DMS153 treated with DMSO at 0.1 percent for 48 hours (cell line): ENCODE results near the gene DAB2IP.

Source experiments
- DNase-seq: peaks from one replicate; lab custom pipeline; 2025; ENCODE audit not compliant: unreplicated experiment; lab: John Stamatoyannopoulos, UW

The DAB2IP gene

GRCh38 chr9:121625590-121625989, 25.8 kb upstream of the DAB2IP start:
- DNase-seq: no peak

DNA sequence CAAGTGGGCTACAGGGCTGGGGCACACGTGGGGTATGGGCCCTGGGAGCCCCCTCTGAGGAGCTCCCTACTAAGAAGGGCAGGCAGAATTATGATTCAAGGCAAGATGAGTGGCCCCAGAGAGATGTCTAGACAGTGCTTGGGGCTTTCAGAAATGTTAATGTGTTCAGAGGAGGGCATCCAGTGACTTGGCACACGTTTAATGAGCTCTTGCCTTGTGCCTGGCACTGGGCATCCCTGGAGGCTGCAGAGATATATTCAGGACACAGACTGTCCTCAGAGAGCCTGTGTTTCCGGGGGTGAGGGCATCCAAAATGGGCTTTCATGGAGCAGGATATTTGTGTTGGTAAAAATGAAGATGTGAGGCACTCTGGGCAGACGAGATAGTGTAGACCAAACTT, 25.4 kb upstream of the DAB2IP start:
- DNase-seq: no peak

- no peak for DNase-seq
Observed at GRCh38 chr9:121627427-121627826, 24.0 kb upstream of the DAB2IP start.

- no peak for DNase-seq
Observed at GRCh38 chr9:121628401-121628800, 23.0 kb upstream of the DAB2IP start.

- no peak for DNase-seq
Observed at GRCh38 chr9:121631115-121631514, 20.3 kb upstream of the DAB2IP start.

GRCh38 chr9:121631978-121632418, 19.4 kb upstream of the DAB2IP start:
- DNase-seq: no peak

DNA sequence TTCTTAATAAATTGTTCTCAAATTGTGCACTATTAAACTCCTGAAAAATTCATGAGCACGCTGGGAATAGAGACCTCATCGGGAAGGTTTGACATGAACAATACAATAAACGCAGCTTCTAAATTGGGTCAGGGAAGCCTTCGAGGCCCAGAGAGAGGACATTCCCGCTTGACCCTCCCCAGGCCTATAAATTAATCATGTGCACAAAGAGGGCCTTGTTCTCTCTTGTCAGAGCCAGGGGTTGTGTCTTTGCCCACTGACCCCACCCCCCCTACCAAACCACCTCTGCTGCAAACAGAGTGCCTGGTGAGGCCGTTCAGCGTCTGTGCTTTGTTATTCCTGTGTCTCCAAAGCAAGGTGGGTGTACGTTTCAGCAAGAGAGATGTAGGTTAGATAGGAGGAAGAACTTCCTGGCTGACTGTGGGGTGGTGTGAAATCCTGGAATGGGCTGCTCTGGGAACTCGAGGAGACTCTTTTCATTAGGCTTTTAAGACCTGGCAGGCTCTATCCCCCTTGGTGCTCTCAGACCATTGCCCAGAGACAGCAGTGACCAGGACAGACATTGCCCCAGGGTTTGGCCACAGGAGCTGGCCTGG, 18.2 kb upstream of the DAB2IP start:
- DNase-seq: no peak

DNA sequence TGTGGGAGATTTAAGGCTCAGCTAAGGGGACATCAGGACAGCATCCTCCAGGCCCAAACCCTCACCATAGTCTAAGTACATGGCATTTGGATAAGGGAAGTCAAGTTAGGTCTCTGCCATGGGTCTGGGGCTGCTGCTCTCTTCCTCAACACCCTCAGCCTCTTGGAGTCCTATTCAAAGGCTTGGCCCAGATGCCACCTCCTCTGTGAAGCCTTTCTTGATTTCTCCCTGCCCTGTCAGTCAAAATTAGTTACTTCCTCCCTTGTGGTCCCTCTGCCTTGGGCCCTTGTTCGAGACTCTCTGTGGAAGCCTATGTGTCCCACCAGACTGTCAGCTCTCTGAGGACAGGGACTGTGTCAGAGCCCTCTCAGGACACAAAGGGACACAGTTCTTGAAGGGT, 17.7 kb upstream of the DAB2IP start:
- DNase-seq: no peak

DNA sequence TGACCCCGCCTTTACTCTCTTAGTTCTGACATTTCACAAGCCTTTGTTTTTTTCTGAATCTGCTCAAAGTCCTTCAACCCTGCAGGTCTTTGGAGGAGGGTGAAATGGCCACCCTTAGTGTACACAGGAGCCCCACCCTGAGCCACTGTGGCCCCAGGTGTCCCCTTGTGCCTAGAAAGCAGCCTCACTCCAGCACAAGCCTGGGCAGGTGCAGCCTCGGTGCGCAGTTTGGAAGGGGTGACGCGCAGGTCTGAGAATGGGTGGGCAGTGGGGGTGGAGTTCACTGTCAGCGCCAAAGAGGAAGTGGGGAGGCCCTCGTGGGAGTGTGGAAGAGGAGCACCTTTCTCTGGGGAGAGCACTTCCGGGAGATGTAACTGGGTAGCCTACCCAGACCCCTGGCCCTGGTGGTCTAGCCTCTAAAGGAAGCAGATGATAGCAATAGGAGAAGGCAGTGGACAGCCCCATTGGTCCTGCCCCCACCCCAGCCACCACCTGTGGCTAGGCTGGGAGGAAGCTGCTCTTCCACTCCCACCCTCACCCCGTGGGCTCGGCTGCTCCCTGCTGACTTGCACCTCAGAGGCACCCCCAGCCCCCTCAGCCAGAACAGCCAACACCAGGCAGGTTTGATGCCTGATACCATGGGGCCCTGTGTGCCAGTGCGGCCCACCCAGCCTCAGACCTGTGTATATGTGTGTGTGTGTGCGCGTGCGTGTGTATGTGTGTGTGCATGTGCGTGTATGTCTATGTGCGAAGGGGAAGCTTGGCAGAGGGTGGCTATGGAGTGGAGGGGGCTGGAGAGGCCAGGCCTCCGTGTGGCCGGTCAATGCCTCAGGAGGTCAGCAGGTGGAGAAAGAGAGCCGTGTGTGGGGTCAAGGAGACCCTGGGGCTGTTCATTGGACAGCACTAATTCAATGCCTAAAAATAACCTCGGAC, 16.8 kb upstream of the DAB2IP start:
- no peak for DNase-seq

DNA sequence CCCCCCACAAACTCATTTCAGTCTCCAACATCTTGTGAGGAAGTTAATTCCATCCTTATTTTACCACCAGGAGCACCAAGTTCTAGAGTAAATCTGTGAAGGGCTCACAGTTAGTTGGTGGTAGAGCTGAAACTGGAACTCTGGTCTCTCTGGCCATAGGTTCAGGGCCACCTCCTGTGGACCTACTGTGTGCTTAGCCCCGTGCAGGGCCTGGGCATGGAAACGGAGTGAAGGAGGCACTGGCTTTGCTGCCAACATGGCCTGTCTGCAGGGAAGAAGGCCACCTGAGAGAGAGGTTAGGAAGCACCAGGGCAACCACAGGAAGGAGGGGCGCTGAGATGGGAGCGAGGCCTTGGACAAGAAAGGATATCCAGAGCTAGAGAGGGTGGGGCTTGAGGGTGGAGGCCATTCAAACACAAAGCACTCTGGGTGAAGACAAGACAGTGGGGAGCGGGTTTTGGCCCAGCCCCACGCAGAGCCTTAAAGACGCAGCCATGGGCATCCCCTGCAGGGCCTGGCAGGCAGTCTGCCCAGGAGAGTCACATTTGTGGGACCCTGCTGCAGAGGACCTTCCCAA, 16.0 kb upstream of the DAB2IP start:
- no peak for DNase-seq

GRCh38 chr9:121636341-121636865, 15.0 kb upstream of the DAB2IP start:
- DNase-seq: no peak

- DNase-seq: no peak
Observed at GRCh38 chr9:121636978-121637712, 14.3 kb upstream of the DAB2IP start.

- no peak for DNase-seq
Observed at GRCh38 chr9:121637713-121638220, 13.7 kb upstream of the DAB2IP start.

DNA sequence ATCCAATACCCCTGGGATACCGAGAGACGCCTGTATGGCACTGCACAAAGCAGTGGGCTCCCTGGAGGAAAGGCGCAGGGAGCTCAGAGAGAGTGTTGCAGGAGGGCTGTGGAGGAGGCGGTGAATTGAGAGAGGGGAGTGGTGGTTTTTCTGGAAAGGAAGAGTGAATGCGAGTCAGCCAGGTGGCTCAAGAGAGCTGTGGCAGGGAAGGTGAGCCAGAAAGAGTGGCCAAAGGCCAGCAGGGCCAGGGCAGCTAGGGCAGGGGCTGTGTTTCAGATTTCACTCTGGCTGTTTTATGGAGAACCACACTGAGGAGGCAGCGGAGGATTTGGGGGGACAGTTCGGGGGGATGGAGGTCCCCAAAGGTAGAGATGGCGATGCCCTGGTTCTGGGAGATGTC, 13.0 kb upstream of the DAB2IP start:
- no peak for DNase-seq

- no peak for DNase-seq
Observed at GRCh38 chr9:121638901-121639592, 12.4 kb upstream of the DAB2IP start.

- DNase-seq: no peak
Observed at GRCh38 chr9:121639619-121640018, 11.8 kb upstream of the DAB2IP start.

- DNase-seq: no peak
Observed at GRCh38 chr9:121640076-121640475, 11.4 kb upstream of the DAB2IP start.

DNA sequence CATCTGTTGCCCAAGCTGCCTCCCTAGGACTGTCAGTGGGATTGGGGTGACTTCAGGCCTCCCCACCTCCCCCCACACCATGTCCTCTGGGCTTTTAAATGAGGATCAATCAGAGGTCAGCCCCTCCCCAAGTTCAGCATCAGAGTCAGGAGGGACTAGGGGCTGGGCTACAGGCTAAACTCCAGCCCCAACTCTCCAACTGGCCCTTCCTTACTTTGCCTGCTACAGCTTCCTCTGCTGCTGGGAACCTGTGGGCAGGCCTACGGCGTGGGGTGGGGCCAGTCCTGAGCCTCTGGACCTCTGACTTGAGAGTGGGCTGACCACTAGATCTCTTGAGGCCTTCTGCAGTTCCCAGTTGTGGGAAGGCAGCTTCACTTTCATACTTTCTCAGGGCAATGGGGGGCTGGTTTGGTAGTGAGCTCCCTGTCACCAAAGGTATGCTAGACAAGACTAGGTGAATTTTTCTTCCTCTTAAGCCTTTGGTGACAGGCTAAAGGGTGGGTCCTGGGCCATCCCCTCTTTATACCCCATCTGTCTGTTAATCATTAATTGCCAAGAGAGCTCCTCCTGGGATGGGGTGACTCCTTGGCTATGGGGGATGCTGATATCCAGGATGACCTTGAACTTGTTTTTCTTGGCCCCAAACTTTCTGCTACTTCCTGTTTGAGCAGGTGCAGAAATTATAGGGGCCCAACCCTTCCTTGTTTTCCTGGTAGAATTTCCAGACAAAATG, 10.8 kb upstream of the DAB2IP start:
- DNase-seq: no peak

GRCh38 chr9:121641224-121641611, 10.2 kb upstream of the DAB2IP start:
- no peak for DNase-seq

- DNase-seq: no peak
Observed at GRCh38 chr9:121642758-121643157, 8.7 kb upstream of the DAB2IP start.
